Esophagus squamous epithelium (tissue), 4 donors: ENCODE data around the gene HNF1B.

Experiments
- CTCF ChIP-seq, 6 experiments: fragments of 450-650 bp in 4 of 6; fragments of 200-600 bp in 2 of 6; sonication (generic) in 2 of 6; IDR thresholded peaks; one replicate each; pipeline ENCODE4 v1.5.1; 2016 to 2019; ENCODE audit warnings: antibody characterized with exemption in 6 of 6, mild to moderate bottlenecking in 4 of 6, moderate library complexity in 4 of 6
- POLR2A ChIP-seq, 4 donors: fragments of 450-650 bp; IDR thresholded peaks; one replicate each; pipeline ENCODE4 v1.6.1; 2017; ENCODE audit warnings: antibody characterized with exemption in 4 of 4, mild to moderate bottlenecking in 4 of 4, moderate library complexity in 3 of 4

GRCh38 chr17:37725021-37725595 is 19.8 kb downstream of the HNF1B start:
- TF ChIP-seq CTCF (IDR thresholded peaks at IDR 0.05) (no peak), POLR2A (IDR thresholded peaks at IDR 0.05) (no peak)
